Kidney (tissue), 14 donors: Measurements from ENCODE around the gene PLA2G4A. TPM values are rescaled to one million over a fixed set of nuclear protein-coding genes. Genes with fewer than 3 reads are reported as not detected.

Experiments
- DNase-seq, 5 donors: peaks; one replicate each; pipeline ENCODE4 v3.0.0-alpha.2; 2013 to 2020
- FAIRE-seq: peaks from 2 replicates; lab custom pipeline; 2012; peaks lifted over from hg19 to GRCh38; lab: Jason Lieb, UNC
- H3K27ac ChIP-seq, 2 donors: one replicate each; pipeline ENCODE4 v1.7.0; 2013; ENCODE audit warnings: low read depth in 2 of 2, low read length in 2 of 2, inconsistent platforms in 1 of 2
- H3K27me3 ChIP-seq: one replicate; pipeline ENCODE4 v1.7.1; 2013; ENCODE audit warnings: low read length, inconsistent platforms; ENCODE audit not compliant: control insufficient read depth, insufficient read depth
- H3K36me3 ChIP-seq, 3 donors: one replicate each; pipeline versions ENCODE4 v1.7.0 to v1.7.1; 2013; ENCODE audit warnings: low read length in 3 of 3, control low read depth in 1 of 3, inconsistent platforms in 1 of 3; ENCODE audit not compliant: insufficient read depth in 3 of 3, control insufficient read depth in 2 of 3
- H3K4me1 ChIP-seq, 3 donors: one replicate each; pipeline versions ENCODE4 v1.7.0 to v1.7.1; 2013; ENCODE audit warnings: low read length in 3 of 3, inconsistent platforms in 1 of 3, low read depth in 1 of 3; ENCODE audit not compliant: control insufficient read depth in 2 of 3, insufficient read depth in 2 of 3
- H3K4me3 ChIP-seq, 3 donors: one replicate each; pipeline versions ENCODE4 v1.7.0 to v1.8.1; 2013; ENCODE audit warnings: low read length in 3 of 3, control low read depth in 1 of 3, inconsistent platforms in 1 of 3
- H3K9ac ChIP-seq, 3 donors: one replicate each; pipeline versions ENCODE4 v1.7.0 to v1.7.1; 2013; ENCODE audit warnings: low read length in 3 of 3, control low read depth in 1 of 3, inconsistent platforms in 1 of 3
- H3K9me3 ChIP-seq, 3 donors: one replicate each; pipeline versions ENCODE4 v1.7.0 to v1.7.1; 2013; ENCODE audit warnings: low read length in 3 of 3, control low read depth in 1 of 3, inconsistent platforms in 1 of 3; ENCODE audit not compliant: control insufficient read depth in 2 of 3, insufficient read depth in 1 of 3
- CTCF ChIP-seq: IDR thresholded peaks from 3 replicates; pipeline ENCODE4 v1.5.1; 2012; ENCODE audit warnings: mild to moderate bottlenecking, moderate library complexity, borderline replicate concordance; ENCODE audit not compliant: insufficient read depth; ENCODE audit errors: extremely low read depth
- intact Hi-C: fragments of 100-400 bp; cut with DNase I; formaldehyde crosslinking; loops from one replicate; pipeline ENCODE4 v1.11.1; 2022
- polyA plus RNA-seq: library from polyadenylated mRNA; stranded (reverse); fragments of 350-450 nt; fragmentation: Illumina TruSeq; extraction: RNeasy Lipid Tissue Mini Kit (QIAGEN cat#74804); gene quantifications from one replicate; pipeline ENCODE4 v1.2.3, GENCODE V29; 2014; ENCODE audit warnings: low read depth, low replicate concordance; ENCODE audit not compliant: insufficient read depth
- total RNA-seq: library from RNA; stranded (reverse); fragmentation: NEBNext Ultra II Directional; extraction: Animal tissue kit (Norgen Biotek cat#: 25700); gene quantifications from one replicate; pipeline ENCODE4 v1.2.1, GENCODE V29; 2021
- donor health status: control.
- donor health status: control.
- donor health status: control.
- donor health status: control.
- donor health status: control.
- donor health status: DM: yes; HTN: yes; CAD: no.
- donor health status: Normal renal cell carcinoma (clear cell type).

PLA2G4A gene
- total and polyA plus RNA-seq, 2 donors from 2014 or later = 3.4 to 8.4 TPM

GRCh38 chr1:186945146-186945545 is 116.4 kb downstream of the PLA2G4A start:
- FAIRE-seq (no peak), DNase-seq (no peak)
- no peaks in the 10 kb centered on the region for H3K27me3 ChIP-seq
- no peaks in the 10 kb centered on the region for H3K36me3 ChIP-seq
- H3K4me1 ChIP-seq = no peaks in the 10 kb centered on the region
- no peak overlapping the region for H3K4me3 ChIP-seq
- TF ChIP-seq CTCF = no peak
- no peak overlapping the region for H3K9ac ChIP-seq
- intact Hi-C loops = no loop called here
- no peaks in the 10 kb centered on the region for H3K9me3 ChIP-seq
- no peak overlapping the region for H3K27ac ChIP-seq

- Histone ChIP-seq H3K36me3 (no peaks in the 10 kb centered on the region), H3K9me3 (no peaks in the 10 kb centered on the region), H3K4me1 (no peaks in the 10 kb centered on the region), H3K27ac (no peak overlapping the region), H3K9ac (no peak overlapping the region), H3K4me3 (no peak overlapping the region), H3K27me3 (no peaks in the 10 kb centered on the region)
- no peak for TF ChIP-seq CTCF
- no peak for DNase-seq
- no peak for FAIRE-seq
- intact Hi-C loops = no loop called here
Measured at GRCh38 chr1:186948535-186948934, 119.8 kb downstream of the PLA2G4A start.

- Histone ChIP-seq H3K4me1 (no peaks in the 10 kb centered on the region), H3K9ac (no peak overlapping the region), H3K27me3 (no peaks in the 10 kb centered on the region), H3K36me3 (no peaks in the 10 kb centered on the region), H3K27ac (no peak overlapping the region), H3K4me3 (no peak overlapping the region), H3K9me3 (no peaks in the 10 kb centered on the region)
- DNase-seq = no peak
- TF ChIP-seq CTCF = no peak
- intact Hi-C loops = no loop called here
- FAIRE-seq = no peak
Measured at GRCh38 chr1:186949173-186949572, 120.4 kb downstream of the PLA2G4A start.

GRCh38 chr1:186950547-186950946 is 121.8 kb downstream of the PLA2G4A start:
- no peaks in the 10 kb centered on the region for H3K4me1 ChIP-seq
- no peak for FAIRE-seq
- no peaks in the 10 kb centered on the region for H3K27me3 ChIP-seq
- H3K9ac ChIP-seq = no peak overlapping the region
- H3K4me3 ChIP-seq = no peak overlapping the region
- no peak for DNase-seq
- H3K9me3 ChIP-seq = no peaks in the 10 kb centered on the region
- H3K27ac ChIP-seq = no peak overlapping the region
- no peaks in the 10 kb centered on the region for H3K36me3 ChIP-seq
- intact Hi-C loops = no loop called here
- no peak for TF ChIP-seq CTCF
